Heart left ventricle (tissue), 16 donors: Measurements from ENCODE around the gene KIAA2012. TPM values are rescaled to one million over a fixed set of nuclear protein-coding genes. Genes with fewer than 3 reads are reported as not detected.

Experiments
- ATAC-seq, 4 donors: fragments of 200-7000 bp; cut with Tn5 transposase; one replicate each; pipeline ENCODE4 v1.9.1; 2020 to 2022; ENCODE audit warnings: moderate library complexity in 4 of 4, mild to moderate bottlenecking in 3 of 4, moderate number of reproducible peaks in 1 of 4
- DNase-seq, 5 donors: peaks; one replicate each; pipeline ENCODE4 v3.0.0-alpha.2; 2020
- H3K27ac ChIP-seq, 12 donors: fragments of 200-600 bp; sonication (generic) in 4 of 12; one replicate each; pipeline versions ENCODE4 v1.5.0 to v1.8.0; 2016 to 2022; ENCODE audit warnings: mild to moderate bottlenecking in 2 of 12
- H3K27me3 ChIP-seq, 9 donors: fragments of 200-600 bp; sonication (generic) in 2 of 9; one replicate each; pipeline versions ENCODE4 v1.5.1 to v1.8.0; 2016 to 2022; ENCODE audit warnings: mild to moderate bottlenecking in 3 of 9
- H3K36me3 ChIP-seq, 9 donors: fragments of 200-600 bp; sonication (generic) in 2 of 9; one replicate each; pipeline versions ENCODE4 v1.5.0 to v1.8.0; 2018 to 2022; ENCODE audit warnings: mild to moderate bottlenecking in 2 of 9
- H3K4me1 ChIP-seq, 12 donors: fragments of 200-600 bp; sonication (generic) in 4 of 12; one replicate each; pipeline versions ENCODE4 v1.5.0 to v1.8.0; 2016 to 2022; ENCODE audit warnings: mild to moderate bottlenecking in 3 of 12
- H3K4me3 ChIP-seq, 12 donors: fragments of 200-600 bp; sonication (generic) in 4 of 12; one replicate each; pipeline versions ENCODE4 v1.5.0 to v1.8.0; 2017 to 2022; ENCODE audit warnings: mild to moderate bottlenecking in 9 of 12, moderate library complexity in 4 of 12
- H3K9me3 ChIP-seq, 12 donors: fragments of 200-600 bp; sonication (generic) in 4 of 12; one replicate each; pipeline versions ENCODE4 v1.5.0 to v1.8.0; 2016 to 2022; ENCODE audit warnings: mild to moderate bottlenecking in 1 of 12
- POLR2A ChIP-seq, 2 donors: fragments of 450-650 bp; IDR thresholded peaks; one replicate each; pipeline ENCODE4 v1.6.1; 2017; ENCODE audit warnings: antibody characterized with exemption in 2 of 2, mild to moderate bottlenecking in 2 of 2, moderate library complexity in 2 of 2
- WGBS, 4 donors: extraction: QIAGEN DNeasy Blood & Tissue Kit in 2 of 4; methylation state at CpG; one replicate each; pipeline versions ENCODE4 v1.1.5 to v1.1.7; 2013 to 2018; 5-methylcytosine and 5-hydroxymethylcytosine counted together
- intact Hi-C, 10 donors: fragments of 100-400 bp; cut with DNase I; formaldehyde crosslinking; loops; one replicate each; pipeline versions ENCODE4 v1.11.1 to v1.14.2; 2022
- polyA plus RNA-seq, 2 donors: library from polyadenylated mRNA; stranded (reverse); fragments of 200-250 nt; gene quantifications; one replicate each; pipeline ENCODE4 v1.2.3, GENCODE V29; 2013
- total RNA-seq, 9 donors: library from RNA; depleted of rRNA in 2 of 9; stranded (reverse); fragments of >200 nt in 2 of 9; fragmentation: NEBNext Ultra II Directional in 3 of 9; extraction: Animal tissue kit (Norgen Biotek cat#: 25700) in 3 of 9; gene quantifications; one replicate each; pipeline versions ENCODE4 v1.1.0 to v1.2.4, GENCODE V29; 2016 to 2023
- TF ChIP-seq, protein P1 (sequence below), 12 donors: fragments of 200-600 bp; sonication (generic) in 4 of 12; IDR thresholded peaks; one replicate each; pipeline versions ENCODE4 v1.5.0 to v1.8.0; 2018 to 2022; ENCODE audit warnings: antibody characterized with exemption in 12 of 12, mild to moderate bottlenecking in 5 of 12
- donor health status: ischemic (EF 13 %, LVEDD 7.1; RV severe dilation, severe dysfunction).
- donor health status: healthy with polysubstance abuse.
- donor health status: DM: no; HTN: yes; CAD: no.
- donor health status: DM: no; HTN: no; CAD: no.
- donor health status: ischemic (EF 25% LVEDD 6.9; RV normal size, moderate dysfunction).
- donor health status: ischemic (EF 25% LVEDD 5.7; RV mildly dilated, moderate dysfunction).
- donor health status: healthy.
- donor health status: DM: yes; HTN: yes; CAD: no.
- donor health status: ischemic (EF 35%, LVEDD 5.7; RV mildly dilated, moderate dysfunction).
- donor health status: nonischemic (EF 11% LVEDD 7.7; RV severe dilation, severe dysfunction).
- donor health status: DM: yes; HTN: yes; CAD: no.
- donor health status: PGD.
- donor health status: ischemic (EF 29% LVEDD 5.4; RV normal size, mild dysfunction).
- donor health status: nonischemic (EF 23%, LVEDD 6.1; RV moderate dilation, normal function).

The KIAA2012 gene
- total and polyA plus RNA-seq, 11 donors, result 0.08 TPM; not detected in 10

DNA sequence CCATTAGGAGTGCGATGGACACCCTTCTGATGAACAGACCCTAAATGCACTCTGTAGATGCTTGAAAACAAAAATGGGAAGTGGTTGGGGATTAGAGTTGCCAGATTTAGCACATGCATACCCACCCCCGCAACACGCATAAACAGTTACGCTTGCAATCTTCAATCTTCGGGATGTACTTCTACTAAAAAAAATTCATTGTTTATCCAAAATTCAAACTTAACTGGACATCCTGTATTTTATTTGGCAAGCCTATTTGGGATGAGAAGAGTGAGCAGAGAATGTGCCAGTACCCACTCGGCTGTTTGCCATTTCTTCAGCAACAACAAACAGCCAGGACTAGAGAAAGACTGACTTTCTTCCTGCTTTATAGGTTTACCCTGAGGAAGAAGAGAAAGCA lies 18.4 kb downstream of the KIAA2012 start:
- DNase-seq, result no peak
- Histone ChIP-seq H3K4me3 (peak overlapping the region in 1 of 12 donors; percentile 11), H3K9me3 (no peaks in the 10 kb centered on the region), H3K27me3 (no peaks in the 10 kb centered on the region), H3K36me3 (no peaks in the 10 kb centered on the region), H3K4me1 (peaks cover 0 to 16% (median 0%) of the 10 kb centered on the region in 12 donors), H3K27ac (peak overlapping the region in 1 of 12 donors; percentile 70)
- TF ChIP-seq, protein P1, sequence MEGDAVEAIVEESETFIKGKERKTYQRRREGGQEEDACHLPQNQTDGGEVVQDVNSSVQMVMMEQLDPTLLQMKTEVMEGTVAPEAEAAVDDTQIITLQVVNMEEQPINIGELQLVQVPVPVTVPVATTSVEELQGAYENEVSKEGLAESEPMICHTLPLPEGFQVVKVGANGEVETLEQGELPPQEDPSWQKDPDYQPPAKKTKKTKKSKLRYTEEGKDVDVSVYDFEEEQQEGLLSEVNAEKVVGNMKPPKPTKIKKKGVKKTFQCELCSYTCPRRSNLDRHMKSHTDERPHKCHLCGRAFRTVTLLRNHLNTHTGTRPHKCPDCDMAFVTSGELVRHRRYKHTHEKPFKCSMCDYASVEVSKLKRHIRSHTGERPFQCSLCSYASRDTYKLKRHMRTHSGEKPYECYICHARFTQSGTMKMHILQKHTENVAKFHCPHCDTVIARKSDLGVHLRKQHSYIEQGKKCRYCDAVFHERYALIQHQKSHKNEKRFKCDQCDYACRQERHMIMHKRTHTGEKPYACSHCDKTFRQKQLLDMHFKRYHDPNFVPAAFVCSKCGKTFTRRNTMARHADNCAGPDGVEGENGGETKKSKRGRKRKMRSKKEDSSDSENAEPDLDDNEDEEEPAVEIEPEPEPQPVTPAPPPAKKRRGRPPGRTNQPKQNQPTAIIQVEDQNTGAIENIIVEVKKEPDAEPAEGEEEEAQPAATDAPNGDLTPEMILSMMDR (IDR thresholded peaks at IDR 0.05), result no peak
- intact Hi-C loops, result no loop called here
- WGBS, 4 donors, result 53 to 86% (median 67%) methylated on average over 6 of the region's 6 CpGs
- ATAC-seq, result no peak

- no peak for DNase-seq
- Histone ChIP-seq H3K27me3 (no peaks in the 10 kb centered on the region), H3K4me1 (peaks cover 0 to 16% (median 0%) of the 10 kb centered on the region in 12 donors), H3K9me3 (no peaks in the 10 kb centered on the region), H3K27ac (no peak overlapping the region), H3K4me3 (no peak overlapping the region), H3K36me3 (no peaks in the 10 kb centered on the region)
- ATAC-seq, result no peak
- TF ChIP-seq, protein P1 (IDR thresholded peaks at IDR 0.05), result no peak
- no peak for TF ChIP-seq POLR2A (IDR thresholded peaks at IDR 0.05)
- intact Hi-C loops, result no loop called here
- 83 to 95% (median 91%) methylated on average over 3 of the region's 3 CpGs for WGBS, 4 donors
Measured at GRCh38 chr2:202094426-202094986, 21.5 kb downstream of the KIAA2012 start.

DNA sequence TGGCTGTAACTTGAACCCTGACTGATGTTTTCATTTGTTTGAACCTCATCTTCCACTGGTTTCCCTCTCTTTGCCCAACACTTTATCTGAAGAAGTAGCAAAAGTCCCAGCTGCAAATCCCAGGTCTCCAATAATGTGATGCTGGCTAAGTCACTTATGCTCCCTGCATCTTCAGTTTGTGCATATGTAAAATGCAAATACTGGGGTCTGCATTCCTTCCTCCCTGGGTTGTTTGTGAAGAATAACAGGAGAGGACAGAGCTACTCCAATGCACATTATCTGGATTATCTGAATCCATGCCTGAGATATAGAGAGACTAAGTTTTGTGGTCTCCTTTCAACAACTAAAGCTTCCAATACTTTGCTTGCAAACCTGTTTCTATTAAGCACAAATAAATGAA lies 22.2 kb downstream of the KIAA2012 start:
- Histone ChIP-seq H3K27me3 (no peaks in the 10 kb centered on the region), H3K36me3 (no peaks in the 10 kb centered on the region), H3K9me3 (no peaks in the 10 kb centered on the region), H3K4me1 (peaks cover 0 to 15% (median 0%) of the 10 kb centered on the region in 12 donors), H3K4me3 (no peak overlapping the region), H3K27ac (no peak overlapping the region)
- no peak for TF ChIP-seq POLR2A (IDR thresholded peaks at IDR 0.05)
- TF ChIP-seq, protein P1 (IDR thresholded peaks at IDR 0.05), result no peak
- DNase-seq (no peak), ATAC-seq (no peak)
- intact Hi-C loops, result no loop called here

DNA sequence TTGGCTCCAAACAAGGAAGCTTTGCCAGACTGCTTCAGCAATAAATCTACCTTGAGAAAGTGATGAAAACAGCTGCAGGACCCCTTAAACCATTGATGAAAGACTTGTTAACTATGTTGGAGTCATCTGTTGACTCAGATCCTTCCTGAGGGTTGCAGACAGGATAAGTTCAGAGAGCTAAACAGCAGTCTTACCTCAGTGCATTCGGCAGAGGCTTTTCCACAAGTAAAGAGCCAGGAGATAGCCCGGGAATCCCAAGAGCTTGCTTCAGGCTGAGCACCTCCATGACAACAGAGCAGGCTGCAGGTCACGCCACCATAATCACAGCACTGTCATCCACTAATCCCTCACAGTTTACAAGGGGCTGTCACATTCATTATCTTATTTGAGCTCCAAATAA lies 23.7 kb downstream of the KIAA2012 start:
- H3K36me3 ChIP-seq, result no peaks in the 10 kb centered on the region
- TF ChIP-seq, protein P1 (IDR thresholded peaks at IDR 0.05), result no peak
- TF ChIP-seq POLR2A (IDR thresholded peaks at IDR 0.05), result no peak
- no peaks in the 10 kb centered on the region for H3K9me3 ChIP-seq
- no peak overlapping the region for H3K27ac ChIP-seq
- H3K27me3 ChIP-seq, result no peaks in the 10 kb centered on the region
- DNase-seq, result no peak
- no peaks in the 10 kb centered on the region for H3K4me1 ChIP-seq
- intact Hi-C loops, result no loop called here
- 38 to 64% (median 50%) methylated on average over 3 of the region's 3 CpGs for WGBS, 4 donors
- no peak for ATAC-seq
- no peak overlapping the region for H3K4me3 ChIP-seq
